ENCODE data around the gene ID2.

GRCh38 chr2:8661736-8662135 is 20.1 kb upstream of the ID2 start:
- TF ChIP-seq EZH2 (IDR thresholded peaks at IDR 0.05; ENCODE audit: insufficient read depth, low read length) = no peak
- TF ChIP-seq CTCF (IDR thresholded peaks at IDR 0.05; ENCODE audit: insufficient read depth, low read depth, low read length) = no peak
